ENCODE results near the gene CST7.

CST7 gene

GRCh38 chr20:25006431-25007167, 57.5 kb downstream of the CST7 start:
- FAIRE-seq: no peak

- no peak for FAIRE-seq
Measured at GRCh38 chr20:25007491-25008305, 58.6 kb downstream of the CST7 start.

- no peak for FAIRE-seq
Measured at GRCh38 chr20:25008388-25009217, 59.5 kb downstream of the CST7 start.

Measured in TTC549 (cell line).